Omental fat pad (tissue), 4 donors: Measurements from ENCODE around the gene INVS. TPM values are rescaled to one million over a fixed set of nuclear protein-coding genes. Genes with fewer than 3 reads are reported as not detected.
"Not testable (repeated sequence)": the region's sequence is repeated elsewhere in the genome, so short reads cannot be mapped to it uniquely, and the experiment has no call there.

Source experiments
- ATAC-seq: fragments of 150-250 bp; one replicate; pipeline ENCODE4 v1.9.1; 2016; ENCODE audit warnings: mild to moderate bottlenecking, moderate library complexity; ENCODE audit not compliant: low FRiP score
- DNase-seq: peaks from one replicate; pipeline ENCODE4 v3.0.0-alpha.2; 2019; ENCODE audit warnings: low spot score
- total RNA-seq, 4 donors: library from RNA; depleted of rRNA; stranded (reverse); fragments of >200 nt; gene quantifications; one replicate each; pipeline ENCODE4 v1.1.0, GENCODE V29; 2016
- TF ChIP-seq, protein P1 (sequence below), 3 donors: fragments of 450-650 bp; IDR thresholded peaks; one replicate each; pipeline ENCODE4 v1.5.1; 2016 to 2017; ENCODE audit warnings: antibody characterized with exemption in 3 of 3, mild to moderate bottlenecking in 3 of 3, moderate library complexity in 2 of 3

Gene INVS
- total RNA-seq, 4 donors from 2014 or later: 22.1 to 44.5 (median 26.3) TPM

- ATAC-seq (no peak), DNase-seq (no peak)
- TF ChIP-seq, protein P1, sequence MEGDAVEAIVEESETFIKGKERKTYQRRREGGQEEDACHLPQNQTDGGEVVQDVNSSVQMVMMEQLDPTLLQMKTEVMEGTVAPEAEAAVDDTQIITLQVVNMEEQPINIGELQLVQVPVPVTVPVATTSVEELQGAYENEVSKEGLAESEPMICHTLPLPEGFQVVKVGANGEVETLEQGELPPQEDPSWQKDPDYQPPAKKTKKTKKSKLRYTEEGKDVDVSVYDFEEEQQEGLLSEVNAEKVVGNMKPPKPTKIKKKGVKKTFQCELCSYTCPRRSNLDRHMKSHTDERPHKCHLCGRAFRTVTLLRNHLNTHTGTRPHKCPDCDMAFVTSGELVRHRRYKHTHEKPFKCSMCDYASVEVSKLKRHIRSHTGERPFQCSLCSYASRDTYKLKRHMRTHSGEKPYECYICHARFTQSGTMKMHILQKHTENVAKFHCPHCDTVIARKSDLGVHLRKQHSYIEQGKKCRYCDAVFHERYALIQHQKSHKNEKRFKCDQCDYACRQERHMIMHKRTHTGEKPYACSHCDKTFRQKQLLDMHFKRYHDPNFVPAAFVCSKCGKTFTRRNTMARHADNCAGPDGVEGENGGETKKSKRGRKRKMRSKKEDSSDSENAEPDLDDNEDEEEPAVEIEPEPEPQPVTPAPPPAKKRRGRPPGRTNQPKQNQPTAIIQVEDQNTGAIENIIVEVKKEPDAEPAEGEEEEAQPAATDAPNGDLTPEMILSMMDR (IDR thresholded peaks at IDR 0.05): no peak
Observed at GRCh38 chr9:100125910-100126309, 26.9 kb downstream of the INVS start.

GRCh38 chr9:100126423-100126822 is 27.4 kb downstream of the INVS start:
- no peak for DNase-seq
- TF ChIP-seq, protein P1 (IDR thresholded peaks at IDR 0.05): no peak
- no peak for ATAC-seq

- DNase-seq (no peak), ATAC-seq (no peak)
- TF ChIP-seq, protein P1 (IDR thresholded peaks at IDR 0.05): no peak
Observed at GRCh38 chr9:100129772-100130171, 30.7 kb downstream of the INVS start.

DNA sequence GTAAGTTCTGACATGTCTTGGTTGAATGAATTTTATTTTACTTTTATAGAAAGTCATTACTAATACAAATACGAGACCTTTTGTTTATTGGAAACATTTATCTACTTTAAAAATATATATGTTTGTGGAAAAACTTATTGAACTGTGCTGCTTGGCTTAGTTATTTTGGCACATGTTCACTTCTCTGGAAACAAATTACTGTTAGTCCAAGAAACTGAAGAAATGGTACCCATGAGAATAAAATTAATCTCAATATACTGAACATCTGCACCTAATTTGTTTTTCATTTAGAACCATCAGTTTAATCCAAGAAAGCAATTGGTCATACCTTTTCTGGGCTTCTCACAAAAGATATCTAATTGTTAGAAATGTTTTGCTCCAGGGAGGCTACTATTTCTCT is 32.2 kb downstream of the INVS start:
- DNase-seq: no peak
- TF ChIP-seq, protein P1 (IDR thresholded peaks at IDR 0.05): no peak
- no peak for ATAC-seq

- DNase-seq (no peak), ATAC-seq (no peak)
Observed at GRCh38 chr9:100131875-100132430, 32.9 kb downstream of the INVS start.

GRCh38 chr9:100134731-100135130 is 35.7 kb downstream of the INVS start:
- TF ChIP-seq, protein P1 (IDR thresholded peaks at IDR 0.05): no peak
- no peak for DNase-seq
- no peak for ATAC-seq

More at GRCh38 chr9:100131875-100132430, 32.9 kb downstream of the INVS start:
- TF ChIP-seq, protein P1 (IDR thresholded peaks at IDR 0.05): no peak

DNA sequence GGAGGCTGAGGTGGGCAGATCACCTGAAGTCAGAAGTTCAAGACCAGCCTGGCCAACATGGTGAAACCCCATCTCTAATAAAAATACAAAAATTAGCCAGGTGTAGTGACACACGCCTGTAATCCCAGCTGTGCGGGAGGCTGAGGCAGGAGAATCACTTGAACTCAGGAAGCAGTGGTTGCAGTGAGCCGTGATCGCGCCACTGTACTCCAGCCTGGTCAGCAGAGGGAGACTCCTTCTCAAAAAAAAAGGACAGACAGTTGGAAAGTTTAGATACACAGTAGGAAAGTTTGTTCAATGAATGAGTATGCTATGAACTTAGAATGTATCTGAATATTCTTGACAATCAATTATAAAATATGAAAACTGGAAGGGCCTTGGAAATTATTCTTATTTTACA is 37.8 kb downstream of the INVS start:
- DNase-seq, ATAC-seq: not testable (repeated sequence)

- DNase-seq, ATAC-seq: not testable (repeated sequence)
Observed at GRCh38 chr9:100140303-100140702, 41.3 kb downstream of the INVS start.

DNA sequence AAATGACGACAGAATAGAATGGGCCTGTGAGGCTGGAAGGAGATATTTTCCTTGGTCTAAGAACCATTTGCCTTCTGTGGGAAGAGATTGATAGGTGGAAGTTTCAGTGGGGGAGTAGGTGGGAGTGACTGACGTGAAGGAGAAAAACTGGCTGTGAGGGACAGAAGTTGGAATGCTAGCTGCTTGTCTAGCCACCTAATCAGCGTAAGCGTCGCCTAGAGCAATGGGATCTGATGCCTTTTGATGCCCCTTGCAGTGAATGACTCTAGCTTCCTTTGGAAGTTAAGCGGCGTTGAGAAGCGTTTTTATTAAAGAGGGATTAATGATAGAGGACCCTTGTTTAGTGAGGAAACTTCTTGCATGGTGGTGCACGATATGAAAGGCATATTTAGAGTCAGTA is 42.8 kb downstream of the INVS start:
- not testable (repeated sequence) for ATAC-seq, DNase-seq

DNA sequence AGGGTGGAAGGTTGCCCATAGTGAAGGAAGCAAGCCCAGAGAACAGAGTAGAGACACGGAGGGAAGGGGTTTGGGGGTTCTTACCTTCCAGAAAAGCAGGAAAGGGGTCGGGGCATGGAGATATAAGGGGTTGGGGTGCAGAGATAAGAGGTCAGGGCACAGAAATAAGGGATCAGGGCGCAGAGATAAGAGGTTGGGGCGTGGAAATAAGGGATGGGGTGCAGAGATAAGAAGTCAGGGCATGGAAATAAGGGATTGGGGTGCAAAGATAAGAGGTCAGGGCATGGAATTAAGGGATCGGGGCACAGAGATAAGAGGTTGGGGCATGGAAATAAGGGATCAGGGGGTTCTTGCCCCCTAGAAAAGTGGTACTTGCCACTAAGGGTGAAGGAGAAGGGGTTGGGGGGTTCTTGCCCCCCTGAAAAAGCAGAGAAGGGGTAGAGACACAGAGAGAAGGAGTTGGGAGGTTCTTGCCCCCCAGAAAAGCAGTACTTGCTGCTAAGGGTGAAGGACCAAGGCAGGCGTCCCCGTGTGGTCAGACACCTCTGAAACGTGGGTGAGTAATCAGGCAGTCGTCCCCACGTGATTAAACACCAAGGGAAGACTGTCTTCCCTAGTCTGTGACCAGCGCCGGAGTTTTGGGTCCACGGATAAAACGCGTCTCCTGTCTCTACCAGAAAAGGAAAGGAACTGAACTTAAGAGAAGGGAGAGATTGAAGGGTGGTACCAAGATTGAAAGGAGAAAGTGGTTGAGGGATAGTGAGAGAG is 46.3 kb downstream of the INVS start:
- ATAC-seq, DNase-seq: not testable (repeated sequence)

DNA sequence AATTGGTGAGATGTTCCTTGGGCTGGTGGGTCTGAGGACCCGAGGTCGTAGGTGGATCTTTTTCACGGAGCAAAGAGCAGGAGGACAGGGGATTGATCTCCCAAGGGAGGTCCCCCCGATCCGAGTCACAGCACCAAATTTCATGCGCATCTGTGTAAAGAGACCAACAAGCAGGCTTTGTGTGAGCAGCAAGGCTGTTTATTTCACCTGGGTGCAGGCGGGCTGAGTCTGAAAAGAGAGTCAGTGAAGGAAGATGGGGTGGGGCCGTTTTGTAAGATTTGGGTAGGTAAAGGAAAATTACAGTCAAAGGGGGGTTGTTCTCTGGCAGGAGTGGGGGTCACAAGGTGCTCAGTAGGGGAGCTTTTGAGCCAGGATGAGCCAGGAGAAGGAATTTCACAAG is 46.9 kb downstream of the INVS start:
- not testable (repeated sequence) for DNase-seq, ATAC-seq
